ENCODE data around the gene CDH4. TPM values are rescaled to one million over a fixed set of nuclear protein-coding genes. Genes with fewer than 3 reads are reported as not detected.

Gene CDH4
- total and polyA plus RNA-seq, 8 donors = under 0.01 to 2.2 (median 0.11) TPM; not detected in 2

GRCh38 chr20:61742097-61742825, 490.2 kb downstream of the CDH4 start:
- intact Hi-C loops (cut with DNase I; ENCODE audit: low total_unique reads) = no loop called here
- Histone ChIP-seq H3K4me1 (no peaks in the 10 kb centered on the region), H3K36me3 (no peaks in the 10 kb centered on the region), H3K4me3 (no peak overlapping the region), H3K27ac (no peak overlapping the region), H3K27me3 (peaks cover 0 to 39% (median 0%) of the 10 kb centered on the region in 3 donors), H3K9me3 (no peaks in the 10 kb centered on the region)
- 67 to 77% (median 73%) methylated on average over 16 of the region's 16 CpGs for WGBS, 5 donors
- TF ChIP-seq EP300 (IDR thresholded peaks at IDR 0.05) = no peak
- no peak for TF ChIP-seq POLR2AphosphoS5 (IDR thresholded peaks at IDR 0.05)
- TF ChIP-seq CTCF (IDR thresholded peaks at IDR 0.05) = no peak
- TF ChIP-seq POLR2A (IDR thresholded peaks at IDR 0.05) = no peak
- no peak for DNase-seq

- intact Hi-C loops (cut with DNase I; ENCODE audit: low total_unique reads) = no loop called here
- no peak for DNase-seq
- H3K4me1 ChIP-seq = no peaks in the 10 kb centered on the region
- no peak overlapping the region for H3K4me3 ChIP-seq
- H3K36me3 ChIP-seq = no peaks in the 10 kb centered on the region
- no peak for TF ChIP-seq POLR2A (IDR thresholded peaks at IDR 0.05)
- no peak for TF ChIP-seq EP300 (IDR thresholded peaks at IDR 0.05)
- TF ChIP-seq POLR2AphosphoS5 (IDR thresholded peaks at IDR 0.05) = no peak
- no peak for TF ChIP-seq CTCF (IDR thresholded peaks at IDR 0.05)
- H3K9me3 ChIP-seq = peaks cover 0 to 7% (median 0%) of the 10 kb centered on the region in 4 donors
- 80 to 90% (median 83%) methylated on average over 7 to 16 of the region's 16 CpGs for WGBS, 5 donors
- no peak overlapping the region for H3K27ac ChIP-seq
- H3K27me3 ChIP-seq = peaks cover 0 to 26% (median 0%) of the 10 kb centered on the region in 3 donors
Observed at GRCh38 chr20:61743606-61744005, 491.5 kb downstream of the CDH4 start.

DNA sequence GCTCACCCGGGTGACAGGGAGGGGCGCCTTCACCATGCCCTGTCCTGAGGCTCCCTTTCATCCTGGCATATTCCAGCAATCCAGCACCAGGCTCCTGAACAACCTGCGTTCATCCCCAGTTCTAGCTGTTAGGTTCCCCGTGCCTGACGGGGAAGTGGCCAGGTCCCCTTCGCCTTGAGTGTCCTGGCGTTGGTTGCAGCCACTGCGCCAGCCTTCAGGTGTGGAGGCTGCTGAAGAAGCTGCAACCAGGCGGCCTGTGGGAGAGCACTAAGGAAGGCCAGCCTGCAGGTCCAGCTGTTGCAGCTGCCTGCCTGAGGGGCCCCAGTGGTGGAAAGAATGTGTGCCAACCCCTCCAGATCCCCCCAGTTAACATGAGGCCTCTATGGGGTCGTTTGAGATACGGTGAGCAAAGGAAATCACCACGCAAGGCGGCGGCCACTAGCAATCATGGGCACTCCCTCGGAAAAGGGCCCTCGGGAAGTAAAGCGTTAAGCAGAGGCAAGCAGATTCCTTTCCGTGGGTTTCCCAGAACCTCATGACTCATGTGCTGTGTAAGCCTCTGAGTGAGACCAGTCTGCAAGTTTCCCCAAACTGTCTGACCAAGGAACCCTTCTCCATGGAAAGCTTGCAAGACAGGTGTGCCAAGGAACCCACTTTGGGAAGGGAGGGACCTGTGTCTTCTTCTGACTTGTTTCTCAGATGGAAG, 492.8 kb downstream of the CDH4 start:
- H3K36me3 ChIP-seq = no peaks in the 10 kb centered on the region
- peaks cover 0 to 17% (median 0%) of the 10 kb centered on the region in 3 donors for H3K27me3 ChIP-seq
- WGBS, 5 donors = 77 to 82% (median 81%) methylated on average over 17 to 18 of the region's 18 CpGs
- TF ChIP-seq EP300 (IDR thresholded peaks at IDR 0.05) (no peak), CTCF (IDR thresholded peaks at IDR 0.05) (no peak), POLR2AphosphoS5 (IDR thresholded peaks at IDR 0.05) (no peak), POLR2A (IDR thresholded peaks at IDR 0.05) (no peak)
- no peak overlapping the region for H3K4me3 ChIP-seq
- intact Hi-C loops (cut with DNase I; ENCODE audit: low total_unique reads) = no loop called here
- no peak overlapping the region for H3K27ac ChIP-seq
- H3K4me1 ChIP-seq = no peaks in the 10 kb centered on the region
- no peak for DNase-seq
- peaks cover 0 to 7% (median 2%) of the 10 kb centered on the region in 4 donors for H3K9me3 ChIP-seq

DNA sequence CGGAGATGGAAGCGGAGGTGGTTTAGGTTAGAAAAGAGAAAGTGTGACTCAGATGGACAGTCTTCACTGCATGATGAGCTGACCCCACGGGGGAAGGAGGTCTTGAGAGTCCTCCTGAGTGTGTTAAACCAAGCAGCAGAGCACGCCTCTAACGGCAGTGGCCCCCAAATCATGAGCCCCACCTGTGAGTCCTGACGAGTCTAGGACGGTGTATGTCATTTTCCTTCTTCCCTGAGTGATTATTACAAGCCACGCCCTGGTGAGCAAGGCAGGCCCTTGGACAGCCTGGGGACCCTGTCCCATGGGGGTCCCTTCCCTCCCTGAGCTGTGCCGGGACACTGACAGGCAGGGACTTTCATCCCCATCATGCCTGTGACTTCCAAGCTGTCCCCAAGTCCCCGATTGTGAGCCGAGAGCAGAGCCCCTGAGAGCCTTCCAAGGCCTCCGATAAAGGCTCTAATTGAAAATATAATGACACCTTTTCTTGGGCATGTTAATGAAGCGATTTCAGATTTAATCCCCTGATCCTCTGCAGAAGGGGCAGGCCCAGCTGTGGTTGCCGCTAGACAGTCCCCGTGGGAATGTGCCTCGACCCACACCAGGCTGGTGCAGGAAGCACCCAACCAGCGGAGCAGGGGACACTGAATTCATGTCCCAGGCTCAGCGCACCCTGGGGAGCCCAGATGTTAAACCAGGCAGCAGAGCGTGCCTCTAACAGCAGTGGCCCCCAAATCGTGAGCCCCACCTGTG, 493.5 kb downstream of the CDH4 start:
- Histone ChIP-seq H3K36me3 (no peaks in the 10 kb centered on the region), H3K27ac (no peak overlapping the region), H3K27me3 (peaks cover 0 to 17% (median 0%) of the 10 kb centered on the region in 3 donors), H3K4me1 (no peaks in the 10 kb centered on the region), H3K4me3 (no peak overlapping the region), H3K9me3 (peaks cover 0 to 12% (median 9%) of the 10 kb centered on the region in 4 donors)
- DNase-seq = no peak
- intact Hi-C loops (cut with DNase I; ENCODE audit: low total_unique reads) = no loop called here
- TF ChIP-seq POLR2AphosphoS5 (IDR thresholded peaks at IDR 0.05) (no peak), EP300 (IDR thresholded peaks at IDR 0.05) (no peak), POLR2A (IDR thresholded peaks at IDR 0.05) (no peak), CTCF (IDR thresholded peaks at IDR 0.05) (no peak)
- WGBS, 5 donors = 83 to 90% (median 88%) methylated on average over 18 to 20 of the region's 20 CpGs
